ENCODE results near the gene FBXO42. TPM values are rescaled to one million over a fixed set of nuclear protein-coding genes. Genes with fewer than 3 reads are reported as not detected.

The FBXO42 gene
- total and polyA plus RNA-seq, 9 of the 15 experiments (the other 6 are each of a cell fraction or from before 2014, with no cell fraction given), result 7.2 to 24.8 (median 17.4) TPM

DNA sequence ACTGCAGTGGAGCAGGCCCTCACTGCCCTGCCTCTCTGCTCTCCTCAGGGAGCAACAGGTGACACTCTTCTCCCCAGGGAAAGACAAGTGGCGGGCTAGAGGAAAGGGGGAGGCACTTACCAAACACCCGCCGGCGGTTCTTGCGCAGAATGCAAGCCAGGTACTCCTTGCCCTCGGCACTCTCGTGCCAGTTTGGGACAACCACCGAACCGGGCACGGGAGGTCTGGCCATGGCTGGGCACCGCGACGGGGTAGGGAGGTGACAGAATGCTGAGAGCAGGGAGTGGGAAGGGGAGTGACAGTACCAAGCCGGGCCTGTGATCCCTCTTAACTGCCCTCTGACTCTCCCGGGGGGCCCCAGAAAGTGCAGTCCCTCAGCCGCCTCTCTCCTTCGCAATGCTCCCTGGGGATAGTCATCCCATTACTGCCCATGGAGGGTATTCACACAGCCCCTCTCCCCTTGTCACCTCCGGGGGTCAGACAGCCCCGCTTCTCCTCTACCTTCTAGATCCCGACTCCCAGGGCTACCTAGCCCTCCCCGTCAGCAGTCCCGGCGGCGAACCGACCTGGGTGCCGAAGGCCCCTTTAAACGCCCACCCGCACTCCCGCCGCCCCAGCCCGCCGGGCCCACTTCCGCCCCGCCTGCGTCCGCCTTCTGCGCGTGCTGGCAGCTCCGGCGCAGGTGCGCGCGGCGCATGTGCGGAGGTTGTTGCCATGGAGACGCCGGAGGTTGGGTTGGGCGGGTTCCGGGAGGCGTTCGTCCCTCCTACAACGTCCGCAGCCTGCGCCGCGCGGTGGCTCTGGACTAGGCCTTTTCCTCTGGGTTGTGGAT lies 115.6 kb downstream of the FBXO42 start, which contains the start of gene CPLANE2 (continued):
- TF ChIP-seq, protein P1, sequence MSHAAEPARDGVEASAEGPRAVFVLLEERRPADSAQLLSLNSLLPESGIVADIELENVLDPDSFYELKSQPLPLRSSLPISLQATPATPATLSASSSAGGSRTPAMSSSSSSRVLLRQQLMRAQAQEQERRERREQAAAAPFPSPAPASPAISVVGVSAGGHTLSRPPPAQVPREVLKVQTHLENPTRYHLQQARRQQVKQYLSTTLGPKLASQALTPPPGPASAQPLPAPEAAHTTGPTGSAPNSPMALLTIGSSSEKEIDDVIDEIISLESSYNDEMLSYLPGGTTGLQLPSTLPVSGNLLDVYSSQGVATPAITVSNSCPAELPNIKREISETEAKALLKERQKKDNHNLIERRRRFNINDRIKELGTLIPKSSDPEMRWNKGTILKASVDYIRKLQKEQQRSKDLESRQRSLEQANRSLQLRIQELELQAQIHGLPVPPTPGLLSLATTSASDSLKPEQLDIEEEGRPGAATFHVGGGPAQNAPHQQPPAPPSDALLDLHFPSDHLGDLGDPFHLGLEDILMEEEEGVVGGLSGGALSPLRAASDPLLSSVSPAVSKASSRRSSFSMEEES (CRISPR knock-in tag; IDR thresholded peaks at IDR 0.05), result no peak
- TF ChIP-seq MEIS2 (IDR thresholded peaks at IDR 0.05; ENCODE audit: partially characterized antibody) (peak; percentile 93), MTA1 (IDR thresholded peaks at IDR 0.05; ENCODE audit: borderline replicate concordance) (peak; percentile 91; the same call in 1 of the 2 replicates), PHF8 (IDR thresholded peaks at IDR 0.05; ENCODE audit: borderline replicate concordance, low read length) (peak; percentile 92; the same call in 1 of the 2 replicates), NR1H2 (CRISPR knock-in tag; IDR thresholded peaks at IDR 0.05) (no peak), ZNF224 (CRISPR knock-in tag; IDR thresholded peaks at IDR 0.05) (no peak), PPARD (CRISPR knock-in tag; IDR thresholded peaks at IDR 0.05) (no peak), SMAD2 (IDR thresholded peaks at IDR 0.05; ENCODE audit: low read depth, low read length) (no peak), RBBP5 (IDR thresholded peaks at IDR 0.05; ENCODE audit: borderline replicate concordance, insufficient read depth, low read length, poor library complexity, severe bottlenecking) (peak; percentile 61), PHB (CRISPR knock-in tag; IDR thresholded peaks at IDR 0.05) (peak; percentile 72; the same call in 1 of the 2 replicates), SIN3A (IDR thresholded peaks at IDR 0.05; ENCODE audit: borderline replicate concordance in 2 of 2, control insufficient read depth in 1 of 2, low read depth in 2 of 2, low read length in 2 of 2) (peak; percentile 75 to 98; a peak in 3 of 4 replicates), RBM25 (IDR thresholded peaks at IDR 0.05; ENCODE audit: low read depth, low read length, severe bottlenecking) (peak; percentile 20), ETV6 (IDR thresholded peaks at IDR 0.05; ENCODE audit: borderline replicate concordance in 1 of 2, low read depth in 2 of 2, low read length in 1 of 2) (no peak), ETV6 (CRISPR knock-in tag; IDR thresholded peaks at IDR 0.05; ENCODE audit: borderline replicate concordance) (0 out of 2 replicates have a peak, but pooled peaks have one; percentile 39)
- TF ChIP-seq, protein P2, sequence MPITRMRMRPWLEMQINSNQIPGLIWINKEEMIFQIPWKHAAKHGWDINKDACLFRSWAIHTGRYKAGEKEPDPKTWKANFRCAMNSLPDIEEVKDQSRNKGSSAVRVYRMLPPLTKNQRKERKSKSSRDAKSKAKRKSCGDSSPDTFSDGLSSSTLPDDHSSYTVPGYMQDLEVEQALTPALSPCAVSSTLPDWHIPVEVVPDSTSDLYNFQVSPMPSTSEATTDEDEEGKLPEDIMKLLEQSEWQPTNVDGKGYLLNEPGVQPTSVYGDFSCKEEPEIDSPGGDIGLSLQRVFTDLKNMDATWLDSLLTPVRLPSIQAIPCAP (CRISPR knock-in tag; IDR thresholded peaks at IDR 0.05; ENCODE audit: borderline replicate concordance), result no peak
- TF ChIP-seq, protein P3, sequence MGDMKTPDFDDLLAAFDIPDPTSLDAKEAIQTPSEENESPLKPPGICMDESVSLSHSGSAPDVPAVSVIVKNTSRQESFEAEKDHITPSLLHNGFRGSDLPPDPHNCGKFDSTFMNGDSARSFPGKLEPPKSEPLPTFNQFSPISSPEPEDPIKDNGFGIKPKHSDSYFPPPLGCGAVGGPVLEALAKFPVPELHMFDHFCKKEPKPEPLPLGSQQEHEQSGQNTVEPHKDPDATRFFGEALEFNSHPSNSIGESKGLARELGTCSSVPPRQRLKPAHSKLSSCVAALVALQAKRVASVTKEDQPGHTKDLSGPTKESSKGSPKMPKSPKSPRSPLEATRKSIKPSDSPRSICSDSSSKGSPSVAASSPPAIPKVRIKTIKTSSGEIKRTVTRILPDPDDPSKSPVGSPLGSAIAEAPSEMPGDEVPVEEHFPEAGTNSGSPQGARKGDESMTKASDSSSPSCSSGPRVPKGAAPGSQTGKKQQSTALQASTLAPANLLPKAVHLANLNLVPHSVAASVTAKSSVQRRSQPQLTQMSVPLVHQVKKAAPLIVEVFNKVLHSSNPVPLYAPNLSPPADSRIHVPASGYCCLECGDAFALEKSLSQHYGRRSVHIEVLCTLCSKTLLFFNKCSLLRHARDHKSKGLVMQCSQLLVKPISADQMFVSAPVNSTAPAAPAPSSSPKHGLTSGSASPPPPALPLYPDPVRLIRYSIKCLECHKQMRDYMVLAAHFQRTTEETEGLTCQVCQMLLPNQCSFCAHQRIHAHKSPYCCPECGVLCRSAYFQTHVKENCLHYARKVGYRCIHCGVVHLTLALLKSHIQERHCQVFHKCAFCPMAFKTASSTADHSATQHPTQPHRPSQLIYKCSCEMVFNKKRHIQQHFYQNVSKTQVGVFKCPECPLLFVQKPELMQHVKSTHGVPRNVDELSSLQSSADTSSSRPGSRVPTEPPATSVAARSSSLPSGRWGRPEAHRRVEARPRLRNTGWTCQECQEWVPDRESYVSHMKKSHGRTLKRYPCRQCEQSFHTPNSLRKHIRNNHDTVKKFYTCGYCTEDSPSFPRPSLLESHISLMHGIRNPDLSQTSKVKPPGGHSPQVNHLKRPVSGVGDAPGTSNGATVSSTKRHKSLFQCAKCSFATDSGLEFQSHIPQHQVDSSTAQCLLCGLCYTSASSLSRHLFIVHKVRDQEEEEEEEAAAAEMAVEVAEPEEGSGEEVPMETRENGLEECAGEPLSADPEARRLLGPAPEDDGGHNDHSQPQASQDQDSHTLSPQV (IDR thresholded peaks at IDR 0.05), result no peak; the same call in 1 of the 2 replicates
- TF ChIP-seq, protein P4, sequence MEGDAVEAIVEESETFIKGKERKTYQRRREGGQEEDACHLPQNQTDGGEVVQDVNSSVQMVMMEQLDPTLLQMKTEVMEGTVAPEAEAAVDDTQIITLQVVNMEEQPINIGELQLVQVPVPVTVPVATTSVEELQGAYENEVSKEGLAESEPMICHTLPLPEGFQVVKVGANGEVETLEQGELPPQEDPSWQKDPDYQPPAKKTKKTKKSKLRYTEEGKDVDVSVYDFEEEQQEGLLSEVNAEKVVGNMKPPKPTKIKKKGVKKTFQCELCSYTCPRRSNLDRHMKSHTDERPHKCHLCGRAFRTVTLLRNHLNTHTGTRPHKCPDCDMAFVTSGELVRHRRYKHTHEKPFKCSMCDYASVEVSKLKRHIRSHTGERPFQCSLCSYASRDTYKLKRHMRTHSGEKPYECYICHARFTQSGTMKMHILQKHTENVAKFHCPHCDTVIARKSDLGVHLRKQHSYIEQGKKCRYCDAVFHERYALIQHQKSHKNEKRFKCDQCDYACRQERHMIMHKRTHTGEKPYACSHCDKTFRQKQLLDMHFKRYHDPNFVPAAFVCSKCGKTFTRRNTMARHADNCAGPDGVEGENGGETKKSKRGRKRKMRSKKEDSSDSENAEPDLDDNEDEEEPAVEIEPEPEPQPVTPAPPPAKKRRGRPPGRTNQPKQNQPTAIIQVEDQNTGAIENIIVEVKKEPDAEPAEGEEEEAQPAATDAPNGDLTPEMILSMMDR (IDR thresholded peaks at IDR 0.05 in 2 of 3, conservative IDR thresholded peaks at IDR 0.05 in 1 of 3; ENCODE audit: insufficient read depth in 2 of 3, low read depth in 1 of 3, low read length in 3 of 3), result 0 out of 6 replicates have a peak, but pooled peaks of 1 of the 3 experiments have one; percentile 17

All from K562 (cell line).